HepG2 (cell line): Measurements from ENCODE around the gene RILP. TPM values are rescaled to one million over a fixed set of nuclear protein-coding genes. Genes with fewer than 3 reads are reported as not detected.

Source experiments
- CAMTA2 ChIP-seq: sonication (generic); formaldehyde crosslinking; IDR thresholded peaks from 2 replicates; pipeline ENCODE4 v1.4.0; 2020; ENCODE audit warnings: mild to moderate bottlenecking, missing genetic modification reagents, borderline replicate concordance
- CSRNP2 ChIP-seq: sonication (generic); formaldehyde crosslinking; conservative IDR thresholded peaks from 2 replicates; pipeline ENCODE4 v1.8.0; 2022; ENCODE audit warnings: low read depth, missing genetic modification reagents
- MTA3 ChIP-seq: sonication (generic); formaldehyde crosslinking; IDR thresholded peaks from 2 replicates; pipeline ENCODE4 v1.4.0; 2020; ENCODE audit warnings: missing genetic modification reagents
- MTERF4 ChIP-seq: sonication (generic); formaldehyde crosslinking; IDR thresholded peaks from 2 replicates; pipeline ENCODE4 v1.8.0; 2023; ENCODE audit warnings: mild to moderate bottlenecking, missing genetic modification reagents
- MTF1 ChIP-seq: sonication (generic); formaldehyde crosslinking; IDR thresholded peaks from 2 replicates; pipeline ENCODE4 v1.5.0; 2020; ENCODE audit warnings: missing genetic modification reagents
- NCOR1 ChIP-seq: fragments of 200-600 bp; sonication (generic); IDR thresholded peaks from 2 replicates; pipeline ENCODE4 v1.7.0; 2017; ENCODE audit warnings: antibody characterized with exemption, low read length, borderline replicate concordance
- NFYB ChIP-seq: sonication (generic); formaldehyde crosslinking; IDR thresholded peaks from 2 replicates; pipeline ENCODE4 v1.4.0; 2020; ENCODE audit warnings: missing genetic modification reagents
- SMAD9 ChIP-seq: sonication (generic); formaldehyde crosslinking; IDR thresholded peaks from 2 replicates; pipeline ENCODE4 v1.5.1; 2020; ENCODE audit warnings: mild to moderate bottlenecking, missing genetic modification reagents
- SYNCRIP ChIP-seq: fragments of 200-400 bp; formaldehyde crosslinking; IDR thresholded peaks from 2 replicates; pipeline ENCODE4 v1.6.1; 2018; ENCODE audit warnings: mild to moderate bottlenecking, low read depth, low read length; ENCODE audit not compliant: insufficient read depth
- THRA ChIP-seq: sonication (generic); formaldehyde crosslinking; IDR thresholded peaks from 2 replicates; pipeline ENCODE4 v1.4.0; 2020; ENCODE audit warnings: missing genetic modification reagents, borderline replicate concordance
- XRCC5 ChIP-seq: fragments of 200-400 bp; formaldehyde crosslinking; optimal IDR thresholded peaks from 2 replicates; pipeline ENCODE3; 2017; ENCODE audit warnings: mild to moderate bottlenecking, low read length
- ZNF292 ChIP-seq: sonication (generic); formaldehyde crosslinking; IDR thresholded peaks from 2 replicates; pipeline ENCODE4 v1.8.1; 2022; ENCODE audit warnings: mild to moderate bottlenecking, low read depth, missing genetic modification reagents, borderline replicate concordance
- ZNF30 ChIP-seq: sonication (generic); formaldehyde crosslinking; IDR thresholded peaks from 2 replicates; pipeline ENCODE4 v1.5.0; 2020; ENCODE audit warnings: mild to moderate bottlenecking, missing genetic modification reagents
- ZNF34 ChIP-seq: sonication (generic); formaldehyde crosslinking; IDR thresholded peaks from 2 replicates; pipeline ENCODE4 v1.4.0; 2020; ENCODE audit warnings: mild to moderate bottlenecking, missing genetic modification reagents, borderline replicate concordance
- ZNF607 ChIP-seq: sonication (generic); formaldehyde crosslinking; IDR thresholded peaks from 2 replicates; pipeline ENCODE4 v1.5.1; 2020; ENCODE audit warnings: missing genetic modification reagents, mild to moderate bottlenecking, borderline replicate concordance
- polyA plus RNA-seq, 8 experiments: library from polyadenylated mRNA; depleted of rRNA in 3 of 8; stranded (reverse) in 7 of 8; unstranded in 1 of 8; fragments of >200 nt; fragmentation: Illumina TruSeq in 4 of 8; extraction: Trizol in 4 of 8; gene quantifications; 2 replicates each; pipeline versions ENCODE4 v1.2.1 to v1.2.3, GENCODE V29; 2011 to 2016; ENCODE audit warnings: low read depth in 4 of 8, missing spikeins in 1 of 8, mixed read lengths in 1 of 8; ENCODE audit not compliant: insufficient read depth in 1 of 8
- total RNA-seq, 5 experiments: library from RNA; depleted of rRNA; stranded (reverse); fragments of >200 nt; fragmentation: Illumina TruSeq; extraction: Trizol; gene quantifications; 2 replicates each; pipeline ENCODE4 v1.2.3, GENCODE V29; 2016; ENCODE audit warnings: low read depth in 1 of 5
- TF ChIP-seq, protein P1 (sequence below): sonication (generic); formaldehyde crosslinking; IDR thresholded peaks from 2 replicates; pipeline ENCODE4 v1.8.0; 2022; ENCODE audit warnings: missing genetic modification reagents, mild to moderate bottlenecking, inconsistent platforms, borderline replicate concordance
- TF ChIP-seq, protein P2 (sequence below): sonication (generic); formaldehyde crosslinking; IDR thresholded peaks from 2 replicates; pipeline ENCODE4 v1.8.1; 2023; ENCODE audit warnings: missing genetic modification reagents, inconsistent platforms, borderline replicate concordance
- TF ChIP-seq, protein P3 (sequence below): sonication (generic); IDR thresholded peaks from 2 replicates; pipeline ENCODE4 v1.6.1; 2016; ENCODE audit warnings: low read depth, borderline replicate concordance

RILP gene
- total and polyA plus RNA-seq, 2 of the 13 experiments (the other 11 are each of a cell fraction or from before 2014, with no cell fraction given), result 6.6 to 8.1 TPM

GRCh38 chr17:1604831-1605528 is 44.7 kb downstream of the RILP start (continued):
- TF ChIP-seq, protein P1, sequence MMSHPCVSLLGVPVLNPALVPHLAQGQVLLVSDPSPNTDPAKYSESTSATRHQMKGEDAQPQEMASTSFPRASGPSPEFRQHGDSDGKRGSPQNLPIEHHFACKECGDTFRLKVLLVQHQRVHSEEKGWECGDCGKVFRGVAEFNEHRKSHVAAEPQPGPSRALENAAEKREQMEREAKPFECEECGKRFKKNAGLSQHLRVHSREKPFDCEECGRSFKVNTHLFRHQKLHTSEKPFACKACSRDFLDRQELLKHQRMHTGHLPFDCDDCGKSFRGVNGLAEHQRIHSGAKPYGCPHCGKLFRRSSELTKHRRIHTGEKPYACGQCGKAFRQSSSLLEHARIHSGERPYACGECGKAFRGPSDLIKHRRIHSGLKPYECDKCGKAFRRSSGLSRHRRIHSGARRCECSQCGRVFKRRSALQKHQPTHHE (CRISPR knock-in tag), result no peak
- TF ChIP-seq ZNF607 (CRISPR knock-in tag) (0 out of 2 replicates have a peak, but pooled peaks have one; percentile 27), ZNF292 (CRISPR knock-in tag) (0 out of 2 replicates have a peak, but pooled peaks have one; percentile 14), CSRNP2 (CRISPR knock-in tag) (no peak), THRA (CRISPR knock-in tag) (no peak), MTF1 (CRISPR knock-in tag) (no peak), CAMTA2 (CRISPR knock-in tag) (no peak), NFYB (CRISPR knock-in tag) (no peak), SMAD9 (CRISPR knock-in tag) (no peak), ZNF34 (CRISPR knock-in tag) (no peak), XRCC5 (no peak), NCOR1 (no peak), MTA3 (CRISPR knock-in tag) (no peak), ZNF30 (CRISPR knock-in tag) (no peak), MTERF4 (CRISPR knock-in tag) (no peak), SYNCRIP (no peak)
- TF ChIP-seq, protein P2, sequence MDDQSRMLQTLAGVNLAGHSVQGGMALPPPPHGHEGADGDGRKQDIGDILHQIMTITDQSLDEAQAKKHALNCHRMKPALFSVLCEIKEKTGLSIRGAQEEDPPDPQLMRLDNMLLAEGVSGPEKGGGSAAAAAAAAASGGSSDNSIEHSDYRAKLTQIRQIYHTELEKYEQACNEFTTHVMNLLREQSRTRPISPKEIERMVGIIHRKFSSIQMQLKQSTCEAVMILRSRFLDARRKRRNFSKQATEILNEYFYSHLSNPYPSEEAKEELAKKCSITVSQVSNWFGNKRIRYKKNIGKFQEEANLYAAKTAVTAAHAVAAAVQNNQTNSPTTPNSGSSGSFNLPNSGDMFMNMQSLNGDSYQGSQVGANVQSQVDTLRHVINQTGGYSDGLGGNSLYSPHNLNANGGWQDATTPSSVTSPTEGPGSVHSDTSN (CRISPR knock-in tag), result no peak
- TF ChIP-seq, protein P3, sequence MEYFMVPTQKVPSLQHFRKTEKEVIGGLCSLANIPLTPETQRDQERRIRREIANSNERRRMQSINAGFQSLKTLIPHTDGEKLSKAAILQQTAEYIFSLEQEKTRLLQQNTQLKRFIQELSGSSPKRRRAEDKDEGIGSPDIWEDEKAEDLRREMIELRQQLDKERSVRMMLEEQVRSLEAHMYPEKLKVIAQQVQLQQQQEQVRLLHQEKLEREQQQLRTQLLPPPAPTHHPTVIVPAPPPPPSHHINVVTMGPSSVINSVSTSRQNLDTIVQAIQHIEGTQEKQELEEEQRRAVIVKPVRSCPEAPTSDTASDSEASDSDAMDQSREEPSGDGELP, result peak; percentile 23; the same call in 1 of the 2 replicates
